Small intestine (tissue), 16 donors: Measurements from ENCODE around the gene KLHL41. TPM values are rescaled to one million over a fixed set of nuclear protein-coding genes. Genes with fewer than 3 reads are reported as not detected.
A peak's percentile ranks its signal among the peaks of the same experiment; 100 is the strongest.

ENCODE experiments used
- DNase-seq, 2 donors: peaks; one replicate each; pipeline versions ENCODE4 v3.0.0 to v3.0.0-alpha.2; 2013
- FAIRE-seq: peaks from 2 replicates; lab custom pipeline; 2012; peaks lifted over from hg19 to GRCh38; lab: Jason Lieb, UNC
- H3K27ac ChIP-seq, 3 donors: one replicate each; pipeline ENCODE4 v1.5.1; 2013; ENCODE audit warnings: low read length in 2 of 3, mild to moderate bottlenecking in 2 of 3, control low read depth in 1 of 3, inconsistent platforms in 1 of 3, low read depth in 1 of 3, moderate library complexity in 1 of 3
- H3K27me3 ChIP-seq, 3 donors: one replicate each; pipeline ENCODE4 v1.6.1; 2013; ENCODE audit warnings: low read length in 3 of 3, inconsistent platforms in 1 of 3; ENCODE audit not compliant: control insufficient read depth in 3 of 3, insufficient read depth in 3 of 3
- H3K36me3 ChIP-seq, 3 donors: one replicate each; pipeline ENCODE4 v1.6.1; 2013; ENCODE audit warnings: low read length in 3 of 3, inconsistent platforms in 1 of 3, low read depth in 1 of 3, mild to moderate bottlenecking in 1 of 3, moderate library complexity in 1 of 3; ENCODE audit not compliant: control insufficient read depth in 3 of 3, insufficient read depth in 2 of 3
- H3K4me1 ChIP-seq, 3 donors: one replicate each; pipeline ENCODE4 v1.6.1; 2013; ENCODE audit warnings: low read length in 2 of 3, inconsistent platforms in 1 of 3, low read depth in 1 of 3, mild to moderate bottlenecking in 1 of 3, moderate library complexity in 1 of 3; ENCODE audit not compliant: control insufficient read depth in 3 of 3, insufficient read depth in 2 of 3
- H3K4me3 ChIP-seq, 3 donors: one replicate each; pipeline ENCODE4 v1.5.1; 2013; ENCODE audit warnings: low read length in 3 of 3, control low read depth in 1 of 3, inconsistent platforms in 1 of 3, low read depth in 1 of 3, mild to moderate bottlenecking in 1 of 3, moderate library complexity in 1 of 3
- H3K9me3 ChIP-seq, 2 donors: one replicate each; pipeline ENCODE4 v1.6.1; 2013; ENCODE audit warnings: low read depth in 1 of 2, low read length in 1 of 2; ENCODE audit not compliant: control insufficient read depth in 2 of 2, insufficient read depth in 1 of 2
- WGBS, 3 donors: extraction: QIAGEN DNeasy Blood & Tissue Kit; methylation state at CpG; one replicate each; pipeline ENCODE4 v1.1.7; 2013; 5-methylcytosine and 5-hydroxymethylcytosine counted together
- long read RNA-seq, 10 donors: transcript quantifications; one replicate each; lab custom pipeline, GENCODE V29; 2026
- polyA plus RNA-seq, 4 donors: library from polyadenylated mRNA; stranded (reverse) in 3 of 4; unstranded in 1 of 4; fragments of 200-250 nt in 3 of 4; fragments of 120-200 nt in 1 of 4; gene quantifications; one replicate each; pipeline versions ENCODE4 v1.2.1 to v1.2.3, GENCODE V29; 2013
- donor health status: healthy with polysubstance abuse.
- donor health status: control.
- donor health status: control.
- donor health status: Bipolar disorder and iron deficiency.
- donor health status: healthy.

KLHL41 gene
- 1 to 10 TPM in 3 of 4 donors, under 1 TPM in 1; 0.31 to 9.3 (median 2.1) TPM for polyA plus RNA-seq
- long read RNA-seq, donor 1 = 0 reads
- long read RNA-seq, donor 2 = 0 reads
- long read RNA-seq, donor 3 = 0 reads
- long read RNA-seq, donor 4 = 0 reads
- long read RNA-seq, donor 5, partial matches to known transcripts = 0 of 3 reads
- long read RNA-seq, donor 5, other reads (novel, unspliced or antisense) = 0 of 3 reads
- long read RNA-seq, donor 6 = 0 reads
- long read RNA-seq, donor 7 = 0 reads
- long read RNA-seq, donor 8, transcript KLHL41-201 (6 exons, 2,464 nt) = major isoform, 23 of 64 reads
- long read RNA-seq, donor 8, partial matches to known transcripts = 41 of 64 reads
- long read RNA-seq, donor 8, other reads (novel, unspliced or antisense) = 0 of 64 reads
- long read RNA-seq, donor 9 = 0 reads
- long read RNA-seq, donor 10, partial matches to known transcripts = 0 of 1 reads
- long read RNA-seq, donor 10, other reads (novel, unspliced or antisense) = 0 of 1 reads

- H3K36me3 ChIP-seq = peaks cover 0 to 5% (median 0%) of the 10 kb centered on the region in 3 donors
- WGBS, 3 donors = 74 to 82% (median 78%) methylated on average over 4 of the region's 4 CpGs
- H3K27me3 ChIP-seq = no peaks in the 10 kb centered on the region
- no peak within 1 kb of the TSS for H3K27ac ChIP-seq
- FAIRE-seq = no peak
- H3K9me3 ChIP-seq = peaks cover 0 to 12% of the 10 kb centered on the region in 2 donors
- H3K4me3 ChIP-seq = no peak within 1 kb of the TSS
- peak in 1 of 2 donors; percentile 44 for DNase-seq
- H3K4me1 ChIP-seq = peaks cover 0 to 20% (median 1%) of the 10 kb centered on the region in 3 donors
These were observed at the start of gene KLHL41 for GRCh38 chr2:169509298-169509885. KLHL41 (plus strand) TSS chr2:169509702; CDS start chr2:169509779, 77 bp downstream.

GRCh38 chr2:169461143-169461542 is 48.4 kb upstream of the KLHL41 start:
- Histone ChIP-seq H3K9me3 (no peaks in the 10 kb centered on the region), H3K4me3 (no peak overlapping the region), H3K4me1 (no peaks in the 10 kb centered on the region), H3K36me3 (no peaks in the 10 kb centered on the region), H3K27ac (no peak overlapping the region), H3K27me3 (no peaks in the 10 kb centered on the region)
- 7 to 55% (median 30%) methylated on average over 1 of the region's 1 CpG for WGBS, 3 donors
- peak; percentile 44 to 72 for DNase-seq
- no peak for FAIRE-seq

GRCh38 chr2:169462896-169463695 is 46.4 kb upstream of the KLHL41 start:
- Histone ChIP-seq H3K27me3 (no peaks in the 10 kb centered on the region), H3K4me1 (no peaks in the 10 kb centered on the region), H3K9me3 (no peaks in the 10 kb centered on the region), H3K4me3 (no peak overlapping the region), H3K36me3 (no peaks in the 10 kb centered on the region), H3K27ac (no peak overlapping the region)
- DNase-seq (no peak), FAIRE-seq (no peak)
- 54 to 70% (median 64%) methylated on average over 4 of the region's 4 CpGs for WGBS, 3 donors

- 87 to 97% (median 95%) methylated on average over 1 of the region's 1 CpG for WGBS, 3 donors
- Histone ChIP-seq H3K27ac (no peak overlapping the region), H3K27me3 (no peaks in the 10 kb centered on the region), H3K4me1 (no peaks in the 10 kb centered on the region), H3K9me3 (no peaks in the 10 kb centered on the region), H3K36me3 (no peaks in the 10 kb centered on the region), H3K4me3 (no peak overlapping the region)
- FAIRE-seq (peak; percentile 68), DNase-seq (no peak)
These were observed 45.0 kb upstream of the KLHL41 start for GRCh38 chr2:169464466-169464865.

- peak in 1 of 2 donors; percentile 19 for DNase-seq
- H3K27me3 ChIP-seq = no peaks in the 10 kb centered on the region
- FAIRE-seq = no peak
- H3K27ac ChIP-seq = no peak overlapping the region
- no peak overlapping the region for H3K4me3 ChIP-seq
- WGBS, 3 donors = 43 to 62% (median 45%) methylated on average over 2 of the region's 2 CpGs
- H3K4me1 ChIP-seq = no peaks in the 10 kb centered on the region
- H3K9me3 ChIP-seq = no peaks in the 10 kb centered on the region
- H3K36me3 ChIP-seq = no peaks in the 10 kb centered on the region
These were observed 44.6 kb upstream of the KLHL41 start for GRCh38 chr2:169464882-169465281.

- Histone ChIP-seq H3K27ac (no peak overlapping the region), H3K27me3 (no peaks in the 10 kb centered on the region), H3K36me3 (no peaks in the 10 kb centered on the region), H3K4me3 (no peak overlapping the region), H3K9me3 (no peaks in the 10 kb centered on the region), H3K4me1 (no peaks in the 10 kb centered on the region)
- FAIRE-seq (no peak), DNase-seq (no peak)
- 100% methylated on average over 1 of the region's 1 CpG for WGBS, 3 donors
These were observed 40.7 kb upstream of the KLHL41 start for GRCh38 chr2:169468841-169469240.

GRCh38 chr2:169469952-169470572 is 39.4 kb upstream of the KLHL41 start:
- DNase-seq (no peak), FAIRE-seq (no peak)
- Histone ChIP-seq H3K36me3 (no peaks in the 10 kb centered on the region), H3K9me3 (no peaks in the 10 kb centered on the region), H3K4me3 (no peak overlapping the region), H3K4me1 (no peaks in the 10 kb centered on the region), H3K27ac (no peak overlapping the region), H3K27me3 (no peaks in the 10 kb centered on the region)
- WGBS, 3 donors = 69 to 89% (median 85%) methylated on average over 3 of the region's 3 CpGs

GRCh38 chr2:169472249-169472648 is 37.3 kb upstream of the KLHL41 start:
- no peaks in the 10 kb centered on the region for H3K36me3 ChIP-seq
- 69 to 88% (median 88%) methylated on average over 1 of the region's 1 CpG for WGBS, 3 donors
- H3K27ac ChIP-seq = no peak overlapping the region
- H3K4me3 ChIP-seq = no peak overlapping the region
- DNase-seq (no peak), FAIRE-seq (no peak)
- H3K9me3 ChIP-seq = no peaks in the 10 kb centered on the region
- no peaks in the 10 kb centered on the region for H3K4me1 ChIP-seq
- no peaks in the 10 kb centered on the region for H3K27me3 ChIP-seq
